PC-3 (cell line): ENCODE data around the gene DNAJB6.

Source experiments
- EZH2 ChIP-seq: fragments of 300-600 bp; sonication (generic); IDR thresholded peaks from one replicate; pipeline ENCODE4 v1.6.1; 2017; ENCODE audit warnings: antibody characterized with exemption, mild to moderate bottlenecking, low read length; ENCODE audit not compliant: unreplicated experiment
- TF ChIP-seq, protein P1 (sequence below): fragments of 300-600 bp; sonication (generic); conservative IDR thresholded peaks from 2 replicates; pipeline ENCODE4 v1.5.1; 2017; ENCODE audit warnings: antibody characterized with exemption, low read depth, mild to moderate bottlenecking, low read length

DNA sequence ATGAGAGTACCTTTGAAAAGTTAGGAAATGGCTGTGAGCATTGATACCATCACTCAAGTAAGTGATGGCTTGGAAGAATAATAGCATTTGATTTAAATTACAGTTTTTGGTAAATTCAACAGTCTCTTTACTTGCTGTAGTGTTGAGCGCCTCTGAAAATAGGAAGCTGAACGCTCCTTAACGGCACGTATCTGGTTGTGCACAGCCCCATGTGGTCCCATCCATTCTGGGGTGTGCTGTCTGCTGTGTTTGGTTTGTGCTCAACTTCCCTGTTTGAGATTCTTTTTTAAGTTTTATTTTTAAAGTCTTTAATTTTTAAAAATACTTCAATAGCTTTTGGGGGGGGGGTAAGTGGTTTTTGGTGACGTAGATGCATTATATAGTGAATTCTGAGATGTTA lies 51.5 kb downstream of the DNAJB6 start:
- TF ChIP-seq, protein P1, sequence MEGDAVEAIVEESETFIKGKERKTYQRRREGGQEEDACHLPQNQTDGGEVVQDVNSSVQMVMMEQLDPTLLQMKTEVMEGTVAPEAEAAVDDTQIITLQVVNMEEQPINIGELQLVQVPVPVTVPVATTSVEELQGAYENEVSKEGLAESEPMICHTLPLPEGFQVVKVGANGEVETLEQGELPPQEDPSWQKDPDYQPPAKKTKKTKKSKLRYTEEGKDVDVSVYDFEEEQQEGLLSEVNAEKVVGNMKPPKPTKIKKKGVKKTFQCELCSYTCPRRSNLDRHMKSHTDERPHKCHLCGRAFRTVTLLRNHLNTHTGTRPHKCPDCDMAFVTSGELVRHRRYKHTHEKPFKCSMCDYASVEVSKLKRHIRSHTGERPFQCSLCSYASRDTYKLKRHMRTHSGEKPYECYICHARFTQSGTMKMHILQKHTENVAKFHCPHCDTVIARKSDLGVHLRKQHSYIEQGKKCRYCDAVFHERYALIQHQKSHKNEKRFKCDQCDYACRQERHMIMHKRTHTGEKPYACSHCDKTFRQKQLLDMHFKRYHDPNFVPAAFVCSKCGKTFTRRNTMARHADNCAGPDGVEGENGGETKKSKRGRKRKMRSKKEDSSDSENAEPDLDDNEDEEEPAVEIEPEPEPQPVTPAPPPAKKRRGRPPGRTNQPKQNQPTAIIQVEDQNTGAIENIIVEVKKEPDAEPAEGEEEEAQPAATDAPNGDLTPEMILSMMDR = no peak
- TF ChIP-seq EZH2 = no peak
